ENCODE data around the gene GHRHR.

DNA sequence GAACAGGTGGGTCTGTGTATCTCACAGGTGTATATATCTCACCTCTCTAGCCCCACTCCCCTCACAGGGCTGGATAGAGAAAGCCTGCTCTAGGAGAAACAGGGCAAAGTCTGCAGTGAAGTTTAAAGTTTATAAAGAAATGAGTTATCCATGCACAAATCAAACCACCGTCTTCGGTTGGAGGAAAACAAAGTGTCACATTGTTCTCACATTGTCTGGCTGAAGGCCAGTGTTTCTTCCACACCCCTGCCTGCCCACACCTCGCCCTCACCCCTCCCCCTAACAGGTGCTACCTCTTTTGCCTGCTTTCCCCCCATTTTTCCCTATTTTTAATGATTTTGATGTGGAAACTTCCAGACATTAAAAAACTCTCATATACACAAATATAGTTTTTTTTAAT lies 26.3 kb upstream of the GHRHR start:
- TF ChIP-seq EZH2 (IDR thresholded peaks at IDR 0.05) (no peak), POLR2AphosphoS5 (IDR thresholded peaks at IDR 0.05; ENCODE audit: borderline replicate concordance, low read depth, low read length) (no peak)
